Cortex of kidney (tissue), 1 donor: ENCODE measurements around the gene DNAAF1.

Source experiments
- DNase-seq: peaks from one replicate; lab custom pipeline; 2025; lab: John Stamatoyannopoulos, UW

Gene DNAAF1

DNA sequence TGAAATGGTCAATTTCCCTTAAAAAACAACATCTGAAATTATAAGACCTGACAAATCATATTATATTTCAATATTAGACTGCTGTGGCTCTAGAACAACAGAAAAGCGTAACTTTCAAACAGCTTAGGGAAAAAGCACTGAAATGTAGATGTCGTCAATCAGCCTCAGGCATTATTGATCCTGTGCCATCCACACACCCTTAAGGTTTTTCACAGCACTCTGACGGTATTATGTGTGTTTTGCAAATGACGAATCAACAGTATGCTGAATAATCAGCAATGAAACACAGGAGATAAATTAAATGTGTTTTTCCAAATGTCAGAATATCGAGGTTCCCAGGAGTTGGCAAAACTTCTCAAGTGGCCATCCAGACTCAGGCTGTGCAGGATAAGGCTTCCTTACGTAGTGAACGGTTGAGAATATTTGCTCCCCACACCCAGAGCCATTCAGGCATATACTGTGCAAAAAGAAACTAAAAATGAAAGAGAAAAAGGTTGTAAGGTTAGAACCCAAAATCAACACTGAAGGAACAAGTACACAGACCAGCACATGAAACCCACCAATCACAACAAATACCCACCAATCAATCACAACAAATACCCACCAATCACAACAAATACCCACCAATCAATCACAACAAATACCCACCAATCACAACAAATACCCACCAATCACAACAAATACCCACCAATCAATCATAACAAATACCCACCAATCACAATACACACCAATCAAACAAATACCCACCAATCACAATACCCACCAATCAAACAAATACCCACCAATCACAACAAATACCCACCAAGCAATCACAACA lies 20.6 kb upstream of the DNAAF1 start:
- DNase-seq: no peak

DNA sequence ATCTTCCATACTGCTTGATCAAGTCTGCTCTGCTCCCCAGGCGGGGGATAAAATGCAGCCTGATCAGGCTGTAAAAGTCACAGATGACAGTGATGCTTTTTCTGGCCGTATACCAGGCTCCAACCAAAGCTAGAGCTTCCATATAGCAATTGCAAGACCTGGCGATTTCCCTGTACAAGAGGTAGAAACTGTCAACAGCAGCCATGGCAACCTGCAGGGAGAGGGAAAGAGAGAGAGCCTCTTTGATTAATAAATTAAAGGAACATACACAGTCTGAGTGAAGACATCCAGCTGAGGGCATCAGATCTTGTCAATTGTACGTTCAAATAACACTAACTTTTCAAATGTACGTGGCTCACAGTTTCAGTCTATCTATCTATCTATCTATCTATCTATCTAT lies 14.0 kb upstream of the DNAAF1 start:
- DNase-seq: no peak

DNA sequence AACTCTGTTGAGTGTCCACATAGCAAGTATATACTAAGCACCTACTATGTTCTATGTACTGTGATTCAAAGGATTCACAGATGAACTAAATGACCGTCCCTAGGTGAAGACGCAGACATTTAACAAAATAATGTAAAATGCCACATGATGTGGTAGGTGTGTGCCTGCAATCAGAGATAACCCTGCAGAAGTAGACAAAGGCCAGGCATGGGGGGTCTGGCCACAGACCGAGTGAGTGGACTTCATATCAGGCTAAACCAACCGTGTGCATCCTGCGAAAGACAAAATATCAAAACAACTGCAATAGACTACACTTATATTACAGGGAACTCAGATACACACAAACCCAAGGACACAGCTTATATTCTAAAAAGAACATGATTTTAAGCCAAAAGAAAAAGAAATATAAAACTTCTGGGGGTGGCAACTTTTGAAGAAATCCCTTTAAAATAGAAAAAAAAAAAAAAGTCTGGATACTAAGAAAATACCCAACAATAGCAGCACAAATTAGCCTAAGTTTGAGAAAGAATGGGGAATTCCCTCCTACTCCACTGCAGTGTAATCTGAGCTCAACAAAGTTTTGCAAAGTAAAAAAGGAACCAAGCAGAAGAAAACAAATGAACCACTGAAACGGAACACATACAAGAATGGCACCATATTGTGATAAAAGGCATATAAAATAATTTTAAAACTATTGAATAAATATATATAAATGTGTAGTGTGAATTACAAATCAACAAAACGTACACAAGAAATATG lies 12.4 kb upstream of the DNAAF1 start:
- DNase-seq: no peak

DNA sequence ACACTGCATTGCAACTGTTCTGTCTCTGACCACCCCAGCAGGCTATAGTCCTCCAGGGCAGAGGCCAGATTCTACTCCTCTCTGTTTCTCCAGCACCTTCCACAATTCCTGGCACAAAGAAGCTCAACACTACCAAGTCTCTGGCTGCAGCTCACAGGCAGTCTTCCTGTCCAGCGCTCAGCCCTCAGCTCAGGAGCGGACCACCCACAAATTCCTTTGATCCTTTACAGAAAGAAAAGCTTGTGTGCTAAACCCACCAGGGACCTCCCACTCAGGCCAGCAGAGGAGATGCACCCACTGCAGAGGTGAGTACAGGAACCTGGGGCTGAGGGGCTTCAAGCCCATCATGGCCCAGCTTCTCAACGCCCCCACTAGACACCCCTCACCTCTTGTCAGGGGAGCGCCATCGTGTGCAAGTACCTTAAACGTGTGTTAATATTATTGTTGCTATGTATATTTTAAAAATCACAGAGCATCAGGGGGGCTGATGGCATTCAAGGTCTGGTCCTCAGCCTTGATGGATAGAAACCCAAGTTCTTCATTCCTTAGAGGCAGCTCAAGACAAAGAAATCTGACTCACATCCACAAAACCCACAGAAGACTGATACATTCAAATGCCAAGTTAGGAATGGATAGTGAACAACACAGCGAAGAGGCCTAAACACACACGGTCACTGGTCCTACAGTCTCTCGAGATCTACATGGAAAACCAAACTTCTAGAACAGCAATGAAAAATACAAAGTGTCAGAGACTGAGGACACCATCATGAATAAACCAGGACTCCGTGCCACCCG lies 8.6 kb upstream of the DNAAF1 start:
- no peak for DNase-seq

DNA sequence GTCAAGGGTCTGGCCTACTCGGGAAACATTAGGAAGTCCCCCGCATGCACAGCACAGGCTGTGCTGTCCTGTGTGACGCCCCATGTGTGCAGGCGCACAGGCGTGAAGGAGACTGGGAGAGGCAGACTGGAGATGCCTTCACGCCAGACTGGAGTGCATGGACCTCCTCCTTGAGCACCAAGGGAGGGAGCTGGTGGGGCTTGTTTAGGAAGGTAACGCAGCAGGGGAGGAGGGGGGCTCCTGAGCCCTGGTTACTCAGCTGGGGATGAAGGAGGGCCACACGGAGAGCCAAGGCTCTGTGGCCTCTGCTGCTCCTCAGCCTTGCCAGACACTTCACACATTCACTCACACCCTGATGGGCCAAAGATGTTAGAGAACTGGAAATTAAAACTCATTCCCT lies 7.8 kb upstream of the DNAAF1 start:
- no peak for DNase-seq

DNA sequence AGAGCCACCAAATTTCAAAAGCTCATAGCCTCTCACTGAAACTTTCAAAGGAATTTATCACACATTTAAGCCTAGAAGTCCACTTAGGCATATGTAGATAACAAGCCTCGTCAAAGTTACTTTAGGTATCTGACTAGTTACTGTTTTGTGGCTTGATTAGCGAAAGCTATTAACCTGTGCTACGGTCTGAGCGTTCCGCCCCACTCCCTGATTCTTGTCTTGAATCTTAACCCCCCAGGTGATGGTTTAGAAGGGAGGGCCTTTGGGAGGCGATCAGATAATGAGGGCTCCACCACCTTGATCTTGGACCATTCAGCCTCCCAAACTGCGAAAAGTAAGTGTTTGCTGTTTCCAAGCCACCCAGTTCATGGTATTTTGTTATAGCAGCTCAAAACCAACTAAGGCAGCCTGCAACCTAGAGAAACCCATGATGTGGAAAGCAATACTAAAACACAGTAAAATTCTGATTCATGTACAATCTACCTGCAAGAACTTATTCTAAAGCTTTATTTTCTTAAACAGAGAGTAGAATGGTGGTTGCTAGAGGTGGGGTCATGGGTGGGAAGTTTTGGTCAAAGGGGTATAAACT lies 7.2 kb upstream of the DNAAF1 start:
- DNase-seq: no peak

DNA sequence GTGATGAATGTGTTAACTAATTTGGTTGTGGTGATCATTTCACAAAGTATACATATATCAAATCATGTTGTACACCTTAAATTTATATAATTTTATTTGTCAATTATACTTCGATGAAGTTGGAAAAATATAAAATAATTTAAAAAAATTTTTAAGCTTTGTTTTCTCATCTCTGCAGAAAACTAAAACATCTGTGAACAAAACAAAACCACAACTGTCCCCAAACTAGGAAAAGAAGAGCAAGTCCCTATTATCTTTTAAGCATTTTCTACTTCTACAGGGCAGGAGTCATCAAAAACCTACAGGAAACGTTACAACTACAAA lies 6.6 kb upstream of the DNAAF1 start:
- no peak for DNase-seq

DNA sequence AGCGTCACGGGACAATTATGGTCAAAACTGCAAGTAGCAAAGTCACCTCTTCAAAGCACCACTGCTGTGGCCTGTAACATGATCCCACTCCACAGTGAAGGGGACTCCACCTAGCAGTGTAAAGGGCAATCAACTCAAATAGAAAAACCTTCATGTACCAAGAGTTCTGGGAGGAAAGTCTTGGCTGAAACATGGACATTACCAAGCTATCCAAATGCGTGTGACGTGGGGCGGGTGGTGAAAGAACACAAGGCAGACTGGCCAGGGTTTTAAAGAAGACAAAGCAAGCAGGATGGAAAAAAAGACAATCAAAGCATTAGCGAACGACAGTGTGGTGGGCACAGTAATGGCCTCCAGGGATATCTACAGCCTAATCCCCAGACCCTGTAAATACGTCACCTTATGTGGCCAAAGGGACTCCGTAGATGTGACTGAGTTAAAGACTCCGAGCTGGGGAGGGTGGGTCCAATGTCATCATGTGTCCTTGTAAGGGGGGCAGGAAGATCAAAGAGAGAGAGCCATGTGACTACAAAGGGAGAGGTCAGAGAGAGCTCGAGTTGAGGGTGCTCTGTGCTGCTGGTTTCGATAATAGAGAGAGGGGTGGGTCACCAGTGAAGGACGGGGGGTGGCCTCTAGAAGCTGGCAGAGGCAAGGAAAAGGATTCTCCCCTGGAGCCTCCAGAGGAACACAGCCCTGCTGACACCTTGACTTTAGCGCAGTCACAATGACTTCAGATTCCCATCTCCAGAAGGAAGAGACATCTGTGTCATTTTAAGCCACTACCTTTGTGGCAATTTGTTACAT lies 6.1 kb upstream of the DNAAF1 start:
- DNase-seq: no peak

DNA sequence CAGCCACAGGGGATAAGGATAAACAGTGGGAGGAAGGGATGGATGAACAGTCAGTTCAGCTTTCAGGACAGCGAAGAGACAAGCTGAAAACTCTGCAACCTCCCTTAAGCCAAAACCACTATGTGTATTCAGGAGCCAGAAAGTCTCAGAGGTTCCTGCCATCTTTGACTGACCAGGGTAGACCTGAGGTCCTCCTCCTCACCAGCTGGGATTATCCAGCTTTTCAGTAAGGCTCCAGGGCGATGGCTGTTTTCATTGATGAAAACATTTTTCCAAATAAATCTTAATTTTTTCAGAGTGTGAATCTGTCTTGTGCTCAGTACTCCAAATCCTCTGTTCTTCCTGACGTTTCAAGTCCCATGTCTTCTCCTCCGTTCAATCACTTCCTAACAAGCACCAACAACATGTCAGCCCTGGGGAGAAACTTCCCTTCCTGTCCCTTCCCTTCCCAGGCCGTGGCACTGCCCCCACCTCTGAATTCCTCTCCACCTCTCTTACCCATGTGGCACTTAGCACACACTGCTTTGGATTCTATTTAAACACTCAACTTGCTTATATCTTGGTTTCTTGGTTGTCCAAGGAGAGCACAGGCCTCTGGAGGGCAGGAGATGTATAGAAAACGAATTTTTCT lies 5.4 kb upstream of the DNAAF1 start:
- DNase-seq: no peak

DNA sequence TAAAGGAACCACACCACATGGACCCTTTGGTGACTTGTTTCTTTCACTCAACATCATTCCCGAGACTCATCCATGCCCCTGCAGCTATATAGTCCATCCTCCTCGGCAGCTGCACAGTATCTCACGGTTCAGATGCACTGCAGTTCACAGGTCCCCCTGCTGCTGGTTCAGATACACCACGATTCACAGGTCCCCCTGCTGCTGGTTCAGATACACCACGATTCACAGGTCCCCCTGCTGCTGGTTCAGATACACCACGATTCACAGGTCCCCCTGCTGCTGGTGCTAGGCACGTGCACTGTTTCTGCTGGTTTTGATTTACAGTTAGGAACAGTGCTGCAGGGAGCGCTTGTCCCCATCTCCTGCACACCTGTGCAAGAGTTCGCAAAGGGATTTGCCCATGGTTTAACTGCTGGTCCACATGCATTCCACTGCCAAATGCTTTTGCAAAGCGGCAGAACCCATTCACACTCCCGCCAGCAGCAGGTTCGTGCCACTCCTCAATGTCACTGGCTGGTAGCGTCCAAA lies 3.9 kb upstream of the DNAAF1 start:
- no peak for DNase-seq

DNA sequence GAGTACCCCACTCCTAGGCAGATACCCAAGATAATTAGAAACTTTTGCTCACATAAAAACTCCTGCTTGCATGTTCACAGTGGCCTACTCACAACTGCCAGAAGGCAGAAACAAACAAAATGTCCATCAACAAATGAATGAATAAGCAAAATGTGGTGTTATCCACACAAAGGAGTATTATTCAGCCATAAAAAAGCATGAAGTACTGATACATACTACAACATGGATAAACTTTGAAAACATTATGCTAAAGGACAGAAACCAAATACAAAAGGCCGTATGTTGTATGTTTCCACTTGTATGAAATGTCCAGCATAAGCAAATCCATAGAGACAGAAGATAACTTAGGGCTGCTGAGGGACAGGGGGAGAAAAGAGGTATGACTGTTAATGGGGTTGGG lies 2.0 kb upstream of the DNAAF1 start:
- DNase-seq: no peak

DNA sequence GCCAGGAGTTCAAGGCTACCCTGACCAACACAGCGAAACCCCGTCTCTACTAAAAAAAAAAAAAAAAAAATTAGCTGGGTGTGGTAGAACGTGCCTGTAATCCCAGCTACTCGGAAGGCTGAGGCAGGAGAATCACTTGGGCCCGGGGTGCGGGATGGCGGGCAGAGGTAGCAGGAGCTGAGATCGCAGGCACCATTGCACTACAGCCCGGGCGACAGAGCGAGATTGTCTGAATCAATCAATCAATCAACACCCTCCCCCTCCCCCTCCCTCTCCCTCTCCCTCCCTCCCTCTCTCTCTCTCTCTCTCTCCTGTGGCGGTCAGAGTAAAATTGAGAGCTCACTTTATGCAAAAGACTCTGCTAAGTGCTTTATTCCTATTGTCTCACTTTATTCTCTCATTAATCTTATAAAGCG lies 1.3 kb upstream of the DNAAF1 start:
- DNase-seq: no peak

DNA sequence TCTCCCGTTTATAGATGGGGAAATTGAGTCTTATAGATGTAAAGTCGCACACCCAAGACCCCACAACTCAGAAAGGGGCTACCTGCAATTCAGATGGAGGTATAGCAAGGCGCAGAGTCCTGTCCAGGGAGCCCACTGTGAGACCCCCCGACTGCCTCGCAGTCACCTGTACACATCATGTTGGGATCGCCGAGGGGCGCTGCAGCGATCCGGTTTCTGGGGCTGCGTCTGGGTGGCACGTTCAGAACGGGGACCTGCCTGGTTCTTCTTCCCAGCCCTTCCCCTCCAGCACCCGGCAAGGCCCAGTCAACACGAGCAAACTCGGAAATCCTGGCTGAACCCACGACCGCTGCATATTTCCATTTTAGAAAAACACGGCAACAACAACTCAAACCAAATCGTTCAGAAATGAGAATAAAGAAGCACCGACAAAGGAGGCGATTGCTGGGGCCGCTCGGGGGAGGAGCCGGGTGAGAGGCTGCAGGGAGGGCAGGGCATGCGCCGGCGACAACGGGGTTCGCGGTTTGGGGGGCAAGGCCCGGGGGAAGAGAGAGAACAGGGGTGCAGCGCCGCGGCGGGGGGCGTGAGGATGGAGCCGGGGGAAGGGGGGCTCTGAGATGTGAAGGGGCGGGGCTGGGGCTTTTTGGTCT lies 774 bp upstream of the DNAAF1 start:
- DNase-seq: no peak

DNA sequence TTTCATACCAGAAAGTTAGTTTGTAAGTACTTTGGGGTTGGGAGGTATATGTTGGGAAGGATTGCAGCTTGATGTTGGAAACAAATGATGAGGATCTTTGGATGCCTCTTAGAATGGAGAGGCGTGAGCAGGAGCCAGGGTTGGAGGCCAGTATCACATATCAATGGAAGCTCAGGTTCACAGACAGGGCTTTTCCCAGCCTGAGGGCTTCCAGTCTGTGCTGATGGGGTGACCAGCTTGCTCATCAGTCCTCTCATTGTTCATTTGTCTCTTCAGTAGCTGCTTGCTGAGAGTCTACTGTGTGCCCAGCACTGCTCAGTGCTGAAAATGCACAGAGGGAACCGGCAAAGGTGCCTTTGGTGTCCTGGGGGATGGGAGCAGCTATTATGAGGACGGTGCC lies 5.8 kb downstream of the DNAAF1 start:
- no peak for DNase-seq

DNA sequence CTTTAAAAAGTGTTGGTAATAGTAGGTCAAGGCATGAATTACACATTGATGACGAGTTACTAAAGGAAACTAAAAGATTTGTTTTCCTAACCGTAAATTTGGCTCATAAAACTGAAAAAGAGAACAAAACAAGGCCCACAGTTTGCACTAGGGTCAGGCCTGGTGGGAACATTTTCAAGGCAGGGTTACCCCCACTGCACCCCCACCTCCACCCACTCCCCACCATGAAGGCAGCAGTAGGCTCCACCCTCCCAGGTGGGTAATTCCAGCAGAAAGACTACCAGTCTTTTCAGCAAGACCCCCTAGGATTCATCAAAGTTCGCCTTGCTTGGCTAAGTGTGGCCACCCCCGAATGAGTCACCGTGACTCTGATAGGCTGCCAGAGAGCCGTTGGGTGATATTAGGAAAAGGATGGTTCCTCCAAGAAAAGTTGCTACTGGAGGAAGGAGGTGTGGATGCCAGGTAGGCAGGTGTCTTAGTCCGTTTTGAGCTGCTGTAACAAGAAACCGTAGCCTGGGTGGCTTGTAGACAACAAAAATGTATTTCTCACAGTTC lies 8.6 kb downstream of the DNAAF1 start:
- DNase-seq: no peak

DNA sequence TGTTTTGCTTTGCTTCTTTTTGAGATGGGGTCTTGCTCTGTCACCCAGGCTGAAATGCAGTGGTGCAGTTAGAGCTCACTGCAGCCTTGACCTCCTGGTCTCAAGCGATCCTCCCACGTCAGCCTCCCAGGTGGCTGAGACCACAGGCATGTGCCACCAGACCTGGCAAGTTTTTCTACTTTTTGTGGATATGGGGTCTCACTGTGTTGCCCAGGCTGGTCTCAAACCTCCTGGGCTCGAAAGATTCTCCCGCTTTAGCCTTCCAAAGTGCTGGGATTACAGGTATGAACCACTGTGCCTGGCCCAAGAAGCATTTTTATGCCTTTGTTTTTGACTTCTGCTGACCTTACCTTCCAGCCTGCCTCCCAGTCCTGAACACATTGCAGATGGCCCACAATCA lies 10.1 kb downstream of the DNAAF1 start:
- DNase-seq: no peak

DNA sequence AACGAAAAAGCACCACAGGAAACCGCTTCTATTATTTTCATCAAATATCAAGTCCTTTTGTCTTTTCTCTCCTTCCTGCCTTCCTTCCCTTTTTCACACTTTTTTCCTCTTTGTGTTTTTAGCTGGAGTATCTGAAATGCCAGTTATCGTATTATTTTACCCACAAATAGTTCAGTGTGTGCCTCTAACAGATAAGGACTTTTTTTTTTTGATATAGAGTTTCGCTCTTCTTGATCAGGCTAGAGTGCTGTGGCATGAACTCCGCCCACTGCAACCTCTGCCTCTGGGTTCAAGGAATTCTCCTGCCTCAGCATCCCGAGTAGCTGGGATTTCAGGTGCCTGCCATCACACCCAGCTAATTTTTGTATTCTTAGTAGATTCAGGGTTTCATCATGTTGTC lies 10.7 kb downstream of the DNAAF1 start:
- DNase-seq: no peak

DNA sequence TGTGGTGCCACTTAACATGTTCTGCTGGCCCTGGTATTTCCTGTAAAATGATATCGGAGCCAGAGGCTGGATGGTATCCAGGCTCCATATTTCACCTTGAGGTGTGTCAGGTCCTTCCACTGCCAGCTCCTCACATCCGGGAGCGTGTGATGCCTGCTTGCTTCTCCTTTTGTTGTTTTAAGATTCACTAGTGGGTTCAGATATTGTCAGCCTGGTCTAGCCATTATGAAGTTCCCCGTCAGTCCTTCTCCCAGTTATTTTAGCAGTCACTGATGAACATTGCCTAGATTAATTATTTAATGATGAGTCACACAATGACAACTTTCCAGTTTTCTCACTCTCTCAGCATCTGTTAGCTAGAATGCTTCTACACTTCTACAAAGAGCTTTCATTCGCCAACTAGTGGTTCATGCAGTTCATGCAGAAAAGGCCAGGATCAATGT lies 11.3 kb downstream of the DNAAF1 start:
- no peak for DNase-seq

DNA sequence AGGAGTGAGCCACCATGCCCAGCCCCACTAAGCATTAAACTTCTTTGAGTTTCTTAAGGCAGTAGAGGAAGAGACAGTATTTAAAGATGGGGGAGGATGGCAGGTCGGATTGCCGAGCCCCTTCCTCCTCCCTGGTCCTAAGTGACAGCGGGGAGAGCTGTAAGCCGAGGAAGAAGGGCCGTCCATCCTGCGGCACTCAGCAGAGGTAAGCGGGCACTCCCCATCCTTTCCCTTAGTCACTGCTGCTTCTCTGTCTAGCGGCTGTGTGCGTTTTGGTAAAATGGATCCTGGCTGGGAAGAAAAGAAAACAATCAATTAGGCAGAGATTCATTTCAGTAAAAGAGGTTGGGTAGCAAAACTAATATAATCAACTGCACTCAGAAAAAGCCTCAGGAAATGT lies 13.9 kb downstream of the DNAAF1 start:
- no peak for DNase-seq

DNA sequence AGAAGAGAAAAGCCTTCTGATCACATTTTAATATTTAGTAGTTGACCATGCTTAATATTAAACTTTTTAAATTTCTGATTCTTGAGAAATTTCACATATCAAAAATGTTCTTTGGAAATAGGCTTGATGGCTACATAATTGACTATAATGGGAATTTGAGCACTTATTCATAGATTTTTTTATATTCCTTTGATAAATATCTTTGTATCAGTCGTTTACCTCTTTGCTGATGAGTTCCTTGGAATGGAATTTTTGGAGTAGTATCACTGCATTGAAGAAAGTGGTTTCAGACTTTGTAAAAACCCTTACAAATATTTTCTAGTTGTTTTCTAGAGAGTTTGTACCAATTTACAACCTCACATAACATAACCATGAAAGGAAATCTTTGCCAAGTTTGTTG lies 14.7 kb downstream of the DNAAF1 start:
- no peak for DNase-seq
